Fibroblast of skin of right quadriceps (primary cell): Measurements from ENCODE around the gene CCDC17.

ENCODE experiments used
- DNase-seq: peaks from one replicate; pipeline ENCODE4 v3.0.0-alpha.2; 2013

CCDC17 gene

GRCh38 chr1:45574105-45574626 is 49.7 kb downstream of the CCDC17 start:
- no peak for DNase-seq

GRCh38 chr1:45573231-45573804 is 50.5 kb downstream of the CCDC17 start:
- DNase-seq: no peak

GRCh38 chr1:45570631-45571030 is 53.2 kb downstream of the CCDC17 start:
- no peak for DNase-seq
